Lower lobe of right lung (tissue), 2 donors: Measurements from ENCODE around the gene PDXDC1. TPM values are rescaled to one million over a fixed set of nuclear protein-coding genes. Genes with fewer than 3 reads are reported as not detected.
"Not testable (repeated sequence)": the region's sequence is repeated elsewhere in the genome, so short reads cannot be mapped to it uniquely, and the experiment has no call there.

Experiments
- ATAC-seq, 2 donors: fragments of 200-7000 bp; cut with Tn5 transposase; one replicate each; pipeline ENCODE4 v1.9.1; 2020 to 2022; ENCODE audit warnings: mild to moderate bottlenecking in 2 of 2, moderate library complexity in 2 of 2
- DNase-seq: peaks from one replicate; pipeline ENCODE4 v3.0.0-alpha.2; 2020
- H3K27ac ChIP-seq: fragments of 200-600 bp; one replicate; pipeline ENCODE4 v1.8.0; 2022
- H3K27me3 ChIP-seq: fragments of 200-600 bp; one replicate; pipeline ENCODE4 v1.8.0; 2022; ENCODE audit warnings: low read depth
- H3K36me3 ChIP-seq: fragments of 200-600 bp; one replicate; pipeline ENCODE4 v1.8.0; 2022; ENCODE audit warnings: mild to moderate bottlenecking
- H3K4me1 ChIP-seq: fragments of 200-600 bp; one replicate; pipeline ENCODE4 v1.8.0; 2022
- H3K4me3 ChIP-seq: fragments of 200-600 bp; one replicate; pipeline ENCODE4 v1.8.0; 2022; ENCODE audit warnings: mild to moderate bottlenecking
- H3K9me3 ChIP-seq: fragments of 200-600 bp; one replicate; pipeline ENCODE4 v1.8.0; 2022
- intact Hi-C: fragments of 100-400 bp; cut with DNase I; formaldehyde crosslinking; loops from one replicate; pipeline ENCODE4 v1.11.0; 2022
- long read RNA-seq: library from polyadenylated mRNA; unstranded; transcript quantifications from one replicate; pipeline ENCODE4 v2.0.0, GENCODE V29; 2021
- total RNA-seq: library from RNA; stranded (reverse); fragmentation: NEBNext Ultra II Directional; extraction: Animal tissue kit (Norgen Biotek cat#: 25700); gene quantifications from one replicate; pipeline ENCODE4 v1.2.1, GENCODE V29; 2021
- donor health status: DM: no; HTN: yes; CAD: no; lungs with severe emphysema.

PDXDC1 gene
- total RNA-seq, result 103 TPM
- long read RNA-seq, full-length matches to known transcripts, result 45 of 180 reads
- long read RNA-seq, partial matches to known transcripts, result 38 of 180 reads
- long read RNA-seq, other reads (novel, unspliced or antisense), result 97 of 180 reads

- DNase-seq (peak; percentile 99), ATAC-seq (peak; percentile 98)
- H3K36me3 ChIP-seq, H3K27me3 ChIP-seq, intact Hi-C loops, H3K9me3 ChIP-seq: not testable (repeated sequence)
- H3K27ac ChIP-seq, result peak within 1 kb of the TSS; percentile 88
- peaks cover 29% of the 10 kb centered on the region for H3K4me1 ChIP-seq
- H3K4me3 ChIP-seq, result peak within 1 kb of the TSS; percentile 72
Observed at GRCh38 chr16:14974656-14975417, at the start of gene PDXDC1. PDXDC1 (plus strand) TSS chr16:14975026; CDS start chr16:14975200, 174 bp downstream.

- ATAC-seq, result peak; percentile 64 to 88
- intact Hi-C loops, result not testable (repeated sequence)
Observed at GRCh38 chr16:14928064-14928714, 46.6 kb upstream of the PDXDC1 start.

DNA sequence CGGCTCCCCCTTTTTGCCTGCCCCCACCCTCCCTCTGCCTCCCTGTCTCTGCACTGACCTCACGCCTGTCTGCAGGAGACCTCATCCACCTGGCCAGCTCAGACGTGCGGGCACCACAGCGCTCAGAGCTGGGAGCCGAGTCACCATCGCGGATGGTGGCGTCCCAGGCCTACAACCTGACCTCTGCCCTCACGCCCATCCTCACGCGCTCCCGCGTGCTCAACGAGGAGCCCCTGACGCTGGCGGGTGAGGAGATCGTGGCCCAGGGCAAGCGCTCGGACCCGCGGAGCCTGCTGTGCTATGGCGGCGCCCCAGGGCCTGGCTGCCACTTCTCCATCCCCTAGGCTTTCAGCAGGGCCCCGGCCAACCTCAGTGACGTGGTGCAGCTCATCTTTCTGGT lies 45.6 kb upstream of the PDXDC1 start:
- DNase-seq, ATAC-seq, H3K27me3 ChIP-seq, H3K4me1 ChIP-seq, H3K27ac ChIP-seq, H3K36me3 ChIP-seq, H3K4me3 ChIP-seq, H3K9me3 ChIP-seq, intact Hi-C loops: not testable (repeated sequence)

More at GRCh38 chr16:14928064-14928714, 46.6 kb upstream of the PDXDC1 start:
- H3K4me3 ChIP-seq, H3K27me3 ChIP-seq, H3K4me1 ChIP-seq, H3K27ac ChIP-seq, H3K36me3 ChIP-seq, H3K9me3 ChIP-seq: not testable (repeated sequence)
- peak; percentile 49 for DNase-seq

DNA sequence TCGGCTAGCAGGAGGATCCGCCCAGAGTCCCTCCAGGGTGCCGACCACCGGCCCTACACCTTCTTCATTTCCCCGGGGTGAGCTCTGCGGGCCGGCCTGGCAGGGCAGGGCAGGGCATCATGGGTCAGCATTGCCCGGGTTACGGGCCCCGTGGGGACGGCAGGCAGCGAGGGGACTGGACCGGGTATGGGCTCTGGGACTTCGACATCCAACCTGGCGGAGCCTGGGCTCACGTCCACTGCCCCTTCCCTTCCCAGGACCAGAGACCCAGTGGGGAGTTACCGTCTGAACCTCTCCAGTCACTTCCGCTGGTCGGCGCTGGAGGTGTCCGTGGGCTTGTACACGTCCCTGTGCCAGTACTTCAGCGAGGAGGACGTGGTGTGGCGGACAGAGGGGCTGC lies 44.6 kb upstream of the PDXDC1 start:
- H3K36me3 ChIP-seq, H3K4me1 ChIP-seq, intact Hi-C loops, H3K9me3 ChIP-seq, H3K4me3 ChIP-seq, ATAC-seq, H3K27me3 ChIP-seq, H3K27ac ChIP-seq: not testable (repeated sequence)
- peak; percentile 20 for DNase-seq

DNA sequence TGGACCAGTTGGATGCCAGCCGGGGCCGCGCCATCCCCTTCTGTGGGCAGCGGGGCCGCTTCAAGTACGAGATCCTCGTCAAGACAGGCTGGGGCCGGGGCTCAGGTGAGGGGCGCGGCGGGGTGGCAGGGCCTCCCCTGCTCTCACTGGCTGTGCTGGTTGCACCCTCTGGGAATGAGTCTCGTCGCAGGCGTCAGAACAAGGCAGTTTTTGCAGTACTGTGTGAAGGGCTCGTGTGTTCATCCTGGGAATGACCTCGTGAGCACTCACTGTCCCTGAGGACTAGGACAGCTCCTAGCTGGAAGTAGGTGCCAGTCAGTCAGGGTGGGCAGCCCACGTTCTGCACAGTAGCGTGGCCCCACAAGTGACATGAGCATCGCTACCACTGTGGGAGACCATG lies 43.9 kb upstream of the PDXDC1 start:
- H3K27me3 ChIP-seq, H3K9me3 ChIP-seq, intact Hi-C loops, ATAC-seq, H3K4me3 ChIP-seq, H3K36me3 ChIP-seq, H3K27ac ChIP-seq, H3K4me1 ChIP-seq: not testable (repeated sequence)
- DNase-seq, result peak; percentile 19

DNA sequence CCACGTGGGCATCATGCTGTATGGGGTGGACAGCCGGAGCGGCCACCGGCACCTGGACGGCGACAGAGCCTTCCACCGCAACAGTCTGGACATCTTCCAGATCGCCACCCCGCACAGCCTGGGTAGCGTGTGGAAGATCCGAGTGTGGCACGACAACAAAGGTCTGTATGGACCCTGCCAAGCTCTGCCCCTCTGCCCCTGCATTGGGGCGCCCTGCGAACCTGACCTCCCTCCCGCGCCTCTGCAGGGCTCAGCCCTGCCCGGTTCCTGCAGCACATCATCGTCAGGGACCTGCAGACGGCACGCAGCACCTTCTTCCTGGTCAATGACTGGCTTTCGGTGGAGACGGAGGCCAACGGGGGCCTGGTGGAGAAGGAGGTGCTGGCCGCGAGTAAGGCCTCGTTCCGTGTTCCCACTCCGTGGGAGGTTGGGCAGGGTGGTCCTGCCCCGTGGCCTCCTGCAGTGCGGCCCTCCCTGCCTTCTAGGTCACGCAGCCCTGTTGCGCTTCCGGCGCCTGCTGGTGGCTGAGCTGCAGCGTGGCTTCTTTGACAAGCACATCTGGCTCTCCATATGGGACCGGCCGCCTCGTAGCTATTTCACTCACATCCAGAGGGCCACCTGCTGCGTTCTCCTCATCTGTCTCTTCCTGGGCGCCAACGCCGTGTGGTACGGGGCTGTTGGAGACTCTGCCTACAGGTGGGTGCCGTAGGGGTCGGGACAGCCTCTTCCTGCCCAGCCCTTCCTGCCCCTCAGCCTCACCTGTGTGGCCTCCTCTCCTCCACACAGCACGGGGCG lies 42.0 kb upstream of the PDXDC1 start:
- H3K27me3 ChIP-seq, H3K4me3 ChIP-seq, H3K9me3 ChIP-seq, H3K4me1 ChIP-seq, H3K27ac ChIP-seq, intact Hi-C loops, ATAC-seq, H3K36me3 ChIP-seq: not testable (repeated sequence)
- peak; percentile 40 for DNase-seq

DNA sequence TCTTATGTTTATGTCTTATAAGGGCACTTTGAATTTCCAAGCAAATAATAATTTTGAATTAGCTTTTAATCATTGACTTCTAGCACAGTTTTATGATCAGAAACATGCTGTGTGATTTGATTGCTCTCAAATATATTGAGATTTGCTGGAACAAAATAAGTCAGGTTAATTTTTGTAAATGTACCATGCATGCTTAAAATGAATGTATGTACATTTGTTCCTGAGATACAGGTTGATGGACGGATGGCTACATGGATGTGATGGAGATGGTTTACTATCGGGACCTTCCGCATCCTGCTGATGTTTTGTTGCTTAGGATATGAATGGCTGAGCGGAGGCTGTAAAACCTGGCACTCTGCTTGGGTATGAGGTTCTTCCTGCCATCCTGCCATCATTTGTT lies 37.7 kb upstream of the PDXDC1 start, which contains the start of gene NPIPA1:
NPIPA1 (plus strand) TSS at position 301 of the 400 bp plus-strand sequence; CDS start at position 301, 0 bp downstream.
- H3K27me3 ChIP-seq, ATAC-seq, H3K4me1 ChIP-seq, H3K27ac ChIP-seq, intact Hi-C loops, H3K4me3 ChIP-seq, H3K36me3 ChIP-seq, DNase-seq, H3K9me3 ChIP-seq: not testable (repeated sequence)

GRCh38 chr16:14937994-14938393 lies 36.8 kb upstream of the PDXDC1 start:
- intact Hi-C loops, ATAC-seq: not testable (repeated sequence)
- peak; percentile 28 for DNase-seq

DNA sequence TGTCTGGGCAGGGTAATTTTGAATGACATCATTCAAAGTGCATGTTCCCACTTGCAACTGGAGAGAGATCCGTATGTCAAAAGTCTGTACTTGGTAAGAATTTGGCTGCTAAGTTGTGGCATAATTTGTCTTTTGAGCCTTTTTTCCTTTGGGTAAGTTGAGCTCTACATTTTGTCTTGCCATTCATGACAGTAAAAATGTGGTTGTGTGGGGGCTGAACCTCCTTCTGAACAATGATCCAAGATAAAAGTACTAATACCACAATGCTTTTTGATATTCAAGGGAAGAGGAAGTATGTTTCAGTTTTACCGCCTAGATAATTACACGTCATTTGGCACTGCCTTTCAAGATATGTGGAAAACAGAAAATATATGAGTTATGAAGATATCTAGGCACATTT lies 32.1 kb upstream of the PDXDC1 start:
- H3K27me3 ChIP-seq, H3K27ac ChIP-seq, H3K4me1 ChIP-seq, H3K9me3 ChIP-seq, H3K36me3 ChIP-seq, DNase-seq, intact Hi-C loops, H3K4me3 ChIP-seq, ATAC-seq: not testable (repeated sequence)

More at GRCh38 chr16:14937994-14938393, 36.8 kb upstream of the PDXDC1 start:
- H3K27me3 ChIP-seq, H3K9me3 ChIP-seq, H3K36me3 ChIP-seq, H3K4me1 ChIP-seq, H3K27ac ChIP-seq, H3K4me3 ChIP-seq: not testable (repeated sequence)
